Memory B cell (primary cell): ENCODE results near the gene LCA5.
A peak's percentile ranks its signal among the peaks of the same experiment; 100 is the strongest.
"Not testable (repeated sequence)": the region's sequence is repeated elsewhere in the genome, so short reads cannot be mapped to it uniquely, and the experiment has no call there.

Experiments
- ATAC-seq: fragments of 150-1000 bp; cut with Tn5 transposase; 2 replicates; pipeline ENCODE4 v1.10.0; 2021; ENCODE audit warnings: low read depth, mild to moderate bottlenecking, moderate library complexity
- DNase-seq, 2 donors: peaks; one replicate each; pipeline ENCODE4 v3.0.0; 2022; ENCODE audit warnings: low spot score in 2 of 2
- H3K27ac Mint-ChIP-seq: one replicate; pipeline ENCODE4 v1.8.0; 2022; ENCODE audit warnings: mild to moderate bottlenecking, moderate library complexity, mixed read lengths
- H3K27me3 Mint-ChIP-seq: one replicate; pipeline ENCODE4 v1.8.0; 2022; ENCODE audit warnings: mixed read lengths
- H3K36me3 Mint-ChIP-seq: one replicate; pipeline ENCODE4 v1.8.0; 2022; ENCODE audit warnings: mild to moderate bottlenecking, mixed read lengths
- H3K4me1 Mint-ChIP-seq: one replicate; pipeline ENCODE4 v1.8.0; 2022; ENCODE audit warnings: mixed read lengths
- H3K4me3 Mint-ChIP-seq: one replicate; pipeline ENCODE4 v1.8.0; 2022; ENCODE audit warnings: mild to moderate bottlenecking, moderate library complexity, mixed read lengths
- H3K9me3 Mint-ChIP-seq: one replicate; pipeline ENCODE4 v1.8.0; 2022; ENCODE audit warnings: mixed read lengths

Gene LCA5

GRCh38 chr6:79536954-79537747 lies at the start of gene LCA5:
LCA5 (minus strand) TSS chr6:79537430; CDS start chr6:79518894, 18,536 bp downstream.
- Mint-ChIP-seq H3K27ac (no peak within 1 kb of the TSS), H3K4me1 (no peaks in the 10 kb centered on the region), H3K27me3 (no peaks in the 10 kb centered on the region), H3K36me3 (no peaks in the 10 kb centered on the region), H3K9me3 (no peaks in the 10 kb centered on the region), H3K4me3 (no peak within 1 kb of the TSS)
- DNase-seq (peak; percentile 70 to 74), ATAC-seq (peak; percentile 94)

GRCh38 chr6:79586548-79586947 lies 49.3 kb upstream of the LCA5 start:
- DNase-seq (no peak), ATAC-seq (no peak)
- Mint-ChIP-seq H3K36me3 (no peaks in the 10 kb centered on the region), H3K27ac (no peak overlapping the region), H3K27me3 (no peaks in the 10 kb centered on the region), H3K4me3 (no peak overlapping the region), H3K9me3 (peaks cover 2% of the 10 kb centered on the region), H3K4me1 (no peaks in the 10 kb centered on the region)

- peaks cover 10% of the 10 kb centered on the region for H3K9me3 Mint-ChIP-seq
- H3K36me3 Mint-ChIP-seq, result no peaks in the 10 kb centered on the region
- ATAC-seq, result no peak
- no peak for DNase-seq
- no peak overlapping the region for H3K4me3 Mint-ChIP-seq
- no peak overlapping the region for H3K27ac Mint-ChIP-seq
- no peaks in the 10 kb centered on the region for H3K4me1 Mint-ChIP-seq
- no peaks in the 10 kb centered on the region for H3K27me3 Mint-ChIP-seq
Observed at GRCh38 chr6:79584332-79584731, 47.1 kb upstream of the LCA5 start.

- peaks cover 14% of the 10 kb centered on the region for H3K9me3 Mint-ChIP-seq
- H3K4me1 Mint-ChIP-seq, ATAC-seq, DNase-seq, H3K36me3 Mint-ChIP-seq, H3K4me3 Mint-ChIP-seq, H3K27ac Mint-ChIP-seq, H3K27me3 Mint-ChIP-seq: not testable (repeated sequence)
Observed at GRCh38 chr6:79577926-79578325, 40.7 kb upstream of the LCA5 start.

GRCh38 chr6:79574630-79575225 lies 37.5 kb upstream of the LCA5 start:
- H3K36me3 Mint-ChIP-seq, result no peaks in the 10 kb centered on the region
- peaks cover 5% of the 10 kb centered on the region for H3K27me3 Mint-ChIP-seq
- ATAC-seq (no peak), DNase-seq (no peak)
- peaks cover 4% of the 10 kb centered on the region for H3K9me3 Mint-ChIP-seq
- H3K27ac Mint-ChIP-seq, result no peak overlapping the region
- no peak overlapping the region for H3K4me3 Mint-ChIP-seq
- no peaks in the 10 kb centered on the region for H3K4me1 Mint-ChIP-seq

GRCh38 chr6:79574174-79574573 lies 36.9 kb upstream of the LCA5 start:
- Mint-ChIP-seq H3K9me3 (peaks cover 4% of the 10 kb centered on the region), H3K27ac (no peak overlapping the region), H3K27me3 (peaks cover 5% of the 10 kb centered on the region), H3K36me3 (no peaks in the 10 kb centered on the region), H3K4me3 (no peak overlapping the region), H3K4me1 (no peaks in the 10 kb centered on the region)
- DNase-seq (no peak), ATAC-seq (no peak)

GRCh38 chr6:79571030-79571367 lies 33.8 kb upstream of the LCA5 start:
- Mint-ChIP-seq H3K9me3 (no peaks in the 10 kb centered on the region), H3K36me3 (no peaks in the 10 kb centered on the region), H3K4me1 (no peaks in the 10 kb centered on the region), H3K4me3 (no peak overlapping the region), H3K27ac (no peak overlapping the region), H3K27me3 (no peaks in the 10 kb centered on the region)
- DNase-seq (no peak), ATAC-seq (no peak)

- Mint-ChIP-seq H3K4me1 (no peaks in the 10 kb centered on the region), H3K27me3 (no peaks in the 10 kb centered on the region), H3K9me3 (no peaks in the 10 kb centered on the region), H3K27ac (no peak overlapping the region), H3K36me3 (no peaks in the 10 kb centered on the region), H3K4me3 (no peak overlapping the region)
- DNase-seq (no peak), ATAC-seq (peak; percentile 52)
Observed at GRCh38 chr6:79570129-79571029, 33.1 kb upstream of the LCA5 start.

- Mint-ChIP-seq H3K9me3 (no peaks in the 10 kb centered on the region), H3K36me3 (no peaks in the 10 kb centered on the region), H3K4me1 (no peaks in the 10 kb centered on the region), H3K27me3 (no peaks in the 10 kb centered on the region), H3K27ac (no peak overlapping the region), H3K4me3 (no peak overlapping the region)
- no peak for DNase-seq
- ATAC-seq, result no peak
Observed at GRCh38 chr6:79568996-79569395, 31.8 kb upstream of the LCA5 start.

GRCh38 chr6:79564636-79565035 lies 27.4 kb upstream of the LCA5 start:
- DNase-seq, result no peak
- Mint-ChIP-seq H3K4me1 (no peaks in the 10 kb centered on the region), H3K4me3 (no peak overlapping the region), H3K36me3 (no peaks in the 10 kb centered on the region), H3K9me3 (no peaks in the 10 kb centered on the region), H3K27ac (no peak overlapping the region), H3K27me3 (no peaks in the 10 kb centered on the region)
- ATAC-seq, result no peak

- H3K9me3 Mint-ChIP-seq, result no peaks in the 10 kb centered on the region
- ATAC-seq (no peak), DNase-seq (no peak)
- H3K4me1 Mint-ChIP-seq, result no peaks in the 10 kb centered on the region
- no peak overlapping the region for H3K4me3 Mint-ChIP-seq
- H3K27me3 Mint-ChIP-seq, result no peaks in the 10 kb centered on the region
- no peak overlapping the region for H3K27ac Mint-ChIP-seq
- H3K36me3 Mint-ChIP-seq, result no peaks in the 10 kb centered on the region
Observed at GRCh38 chr6:79559706-79560105, 22.5 kb upstream of the LCA5 start.

GRCh38 chr6:79557673-79558467 lies 20.6 kb upstream of the LCA5 start:
- H3K27ac Mint-ChIP-seq, result no peak overlapping the region
- no peaks in the 10 kb centered on the region for H3K36me3 Mint-ChIP-seq
- DNase-seq (no peak), ATAC-seq (no peak)
- H3K27me3 Mint-ChIP-seq, result no peaks in the 10 kb centered on the region
- H3K4me1 Mint-ChIP-seq, result no peaks in the 10 kb centered on the region
- H3K4me3 Mint-ChIP-seq, result no peak overlapping the region
- no peaks in the 10 kb centered on the region for H3K9me3 Mint-ChIP-seq

GRCh38 chr6:79554305-79554704 lies 17.1 kb upstream of the LCA5 start:
- no peaks in the 10 kb centered on the region for H3K9me3 Mint-ChIP-seq
- H3K36me3 Mint-ChIP-seq, result no peaks in the 10 kb centered on the region
- H3K4me3 Mint-ChIP-seq, result no peak overlapping the region
- no peaks in the 10 kb centered on the region for H3K4me1 Mint-ChIP-seq
- H3K27ac Mint-ChIP-seq, result no peak overlapping the region
- DNase-seq (no peak), ATAC-seq (no peak)
- no peaks in the 10 kb centered on the region for H3K27me3 Mint-ChIP-seq

- no peak for ATAC-seq
- Mint-ChIP-seq H3K36me3 (no peaks in the 10 kb centered on the region), H3K27ac (no peak overlapping the region), H3K4me3 (no peak overlapping the region), H3K9me3 (no peaks in the 10 kb centered on the region), H3K4me1 (no peaks in the 10 kb centered on the region), H3K27me3 (no peaks in the 10 kb centered on the region)
- DNase-seq, result no peak
Observed at GRCh38 chr6:79551401-79551800, 14.2 kb upstream of the LCA5 start.
